GM18526 (cell line): ENCODE data around the gene DEPDC1.

ENCODE experiments used
- POLR2A ChIP-seq: IDR thresholded peaks from 3 replicates; pipeline ENCODE4 v1.6.1; 2011; ENCODE audit not compliant: insufficient read length; ENCODE audit errors: extremely low read depth

Gene DEPDC1

GRCh38 chr1:68485431-68486022 lies 11.4 kb downstream of the DEPDC1 start:
- no peak for TF ChIP-seq POLR2A

GRCh38 chr1:68484618-68485017 lies 12.3 kb downstream of the DEPDC1 start:
- TF ChIP-seq POLR2A = no peak

GRCh38 chr1:68481041-68481440 lies 15.8 kb downstream of the DEPDC1 start:
- no peak for TF ChIP-seq POLR2A

- no peak for TF ChIP-seq POLR2A
These were observed 17.4 kb downstream of the DEPDC1 start for GRCh38 chr1:68479501-68479900.

GRCh38 chr1:68478662-68479061 lies 18.2 kb downstream of the DEPDC1 start:
- no peak for TF ChIP-seq POLR2A

GRCh38 chr1:68473060-68473459 lies 23.8 kb downstream of the DEPDC1 start:
- no peak for TF ChIP-seq POLR2A

DNA sequence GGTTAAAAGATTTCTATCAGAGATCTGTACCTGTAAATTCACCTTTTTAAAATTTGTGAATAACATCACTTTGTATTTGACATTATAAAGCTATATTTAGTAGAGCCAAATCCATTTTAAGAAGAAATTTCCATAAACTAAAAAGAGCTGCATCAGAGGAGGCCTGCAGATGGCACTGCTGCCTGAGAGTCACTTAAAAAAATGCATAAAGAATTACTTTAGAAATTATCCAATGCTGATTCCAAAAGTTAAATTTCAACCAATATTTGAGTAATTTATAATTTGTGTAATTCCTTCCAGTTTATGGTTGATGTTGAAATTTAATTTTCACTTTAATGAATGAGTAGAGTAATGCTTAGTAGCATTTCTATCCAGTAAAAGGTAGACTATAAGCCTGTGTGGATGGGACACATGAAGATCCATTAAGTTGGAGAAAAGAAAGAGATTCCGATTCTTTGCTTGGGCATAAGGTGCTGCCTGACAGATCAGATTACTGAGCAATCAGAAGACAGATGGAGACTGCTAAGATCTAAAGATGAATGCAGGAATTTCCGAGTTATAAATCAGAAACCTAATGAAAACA lies 26.4 kb downstream of the DEPDC1 start:
- no peak for TF ChIP-seq POLR2A

DNA sequence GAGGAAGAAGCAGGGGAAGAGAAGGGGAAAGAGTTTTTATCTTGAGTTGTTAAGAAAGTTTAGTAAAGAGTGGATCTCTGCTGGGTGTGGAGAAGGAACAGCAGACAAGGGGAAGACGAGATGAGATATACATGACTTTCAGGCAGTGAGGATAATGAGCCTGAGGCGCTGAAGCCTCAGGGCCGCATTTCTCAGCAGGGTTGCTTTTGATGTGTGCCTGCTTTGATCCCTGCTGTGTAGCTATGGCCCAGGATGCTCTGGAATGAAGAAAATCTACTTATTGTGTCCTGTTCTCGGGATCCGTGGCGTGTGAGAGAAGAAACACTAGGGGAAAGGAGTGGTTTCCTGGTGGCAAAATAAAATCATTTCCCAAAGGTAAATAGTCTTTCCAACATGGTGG lies 32.0 kb downstream of the DEPDC1 start:
- no peak for TF ChIP-seq POLR2A

DNA sequence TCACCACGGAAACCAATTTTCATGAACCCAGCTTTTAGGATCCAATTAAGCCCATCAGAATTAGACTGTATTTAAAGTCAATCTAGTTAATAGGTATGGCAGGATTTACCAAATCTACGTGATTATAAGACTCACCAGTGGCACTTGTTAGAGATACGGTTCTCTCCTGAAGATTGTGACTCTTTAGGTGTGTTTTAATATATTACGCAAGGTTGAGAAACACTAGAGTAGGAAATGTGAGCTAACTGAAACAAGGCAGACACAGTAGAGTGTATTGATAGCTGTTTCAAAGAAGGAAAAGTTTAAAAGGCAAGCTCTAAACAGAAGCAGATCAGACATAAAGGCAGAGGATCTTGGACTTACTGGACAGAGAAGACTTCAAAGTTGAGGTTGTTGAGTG lies 35.9 kb downstream of the DEPDC1 start:
- TF ChIP-seq POLR2A = no peak

GRCh38 chr1:68459796-68460195 lies 37.1 kb downstream of the DEPDC1 start:
- no peak for TF ChIP-seq POLR2A

DNA sequence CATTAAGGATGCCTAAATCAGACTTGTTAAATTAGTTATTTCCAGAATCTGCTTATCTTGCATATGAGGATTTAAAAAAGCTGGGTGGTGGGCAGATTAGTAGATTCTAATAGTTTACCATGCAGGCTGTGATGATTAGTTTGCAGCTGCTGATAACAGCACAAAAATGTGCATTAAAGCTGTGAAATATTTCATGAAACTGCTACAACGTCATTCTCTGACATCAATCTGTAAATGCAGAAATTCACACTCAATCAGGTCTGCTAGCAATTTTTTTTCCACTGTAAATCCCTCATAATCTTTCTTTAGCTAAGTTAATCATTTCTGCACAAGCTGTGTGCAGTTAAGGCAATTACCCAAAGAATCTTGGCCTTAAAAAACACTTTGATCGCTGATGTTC lies 37.8 kb downstream of the DEPDC1 start:
- no peak for TF ChIP-seq POLR2A

GRCh38 chr1:68456202-68456601 lies 40.7 kb downstream of the DEPDC1 start:
- no peak for TF ChIP-seq POLR2A

GRCh38 chr1:68454534-68454933 lies 42.3 kb downstream of the DEPDC1 start:
- TF ChIP-seq POLR2A = no peak

DNA sequence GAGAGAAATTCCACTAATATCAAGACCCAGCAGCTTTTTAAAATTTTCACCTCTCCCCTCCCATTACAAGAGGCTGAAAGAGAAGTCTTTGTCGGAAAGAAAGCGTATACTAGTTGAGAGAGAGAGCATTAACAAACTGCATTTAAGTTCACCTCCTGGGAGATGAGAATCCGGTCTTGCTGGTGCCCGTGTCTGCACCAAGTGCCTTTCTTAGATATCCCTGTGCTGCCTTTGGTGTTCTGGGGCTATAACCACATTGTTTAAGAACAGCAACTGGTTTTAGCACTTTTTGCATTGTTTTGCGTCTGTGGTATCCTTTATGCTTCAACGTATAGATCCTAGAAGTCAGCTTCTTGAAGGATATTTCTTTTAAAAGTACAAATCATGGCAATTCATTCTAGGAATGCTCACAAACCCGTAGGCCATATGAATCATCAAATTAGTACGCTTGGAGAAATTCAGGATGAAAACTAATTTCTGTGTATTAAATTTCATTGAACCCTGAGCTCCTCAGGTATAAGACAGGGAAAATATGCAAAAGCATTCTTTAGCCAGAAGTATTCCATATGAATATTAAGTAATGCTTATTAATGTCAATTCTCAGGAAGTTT lies 43.7 kb downstream of the DEPDC1 start:
- TF ChIP-seq POLR2A = no peak

DNA sequence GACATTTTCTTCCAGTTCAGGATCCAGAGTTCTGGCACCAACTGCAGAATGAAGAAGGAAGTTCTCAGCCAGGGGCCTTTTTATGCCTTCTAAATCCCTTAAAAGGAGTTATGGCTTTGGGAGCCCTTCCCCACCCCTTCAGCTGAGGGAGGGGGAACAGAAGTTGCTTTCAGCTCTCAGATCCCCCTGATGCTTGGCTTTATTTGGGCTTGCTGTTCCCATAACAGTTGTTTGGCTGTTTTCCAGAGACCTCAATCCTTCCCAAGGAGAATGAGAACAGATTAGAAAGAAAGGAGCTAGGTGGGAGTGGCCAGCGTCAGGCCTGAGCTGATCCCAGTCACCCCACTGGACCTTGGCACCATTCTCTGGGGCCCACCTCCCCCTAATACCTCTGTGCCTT lies 47.0 kb downstream of the DEPDC1 start, which contains the start of gene RPE65:
Gene RPE65, minus strand, starts transcription at position 54 of the 400 bp plus-strand sequence. Its CDS starts 49 bp downstream, at position 5.
- no peak for TF ChIP-seq POLR2A

GRCh38 chr1:68448365-68448764 lies 48.5 kb downstream of the DEPDC1 start:
- TF ChIP-seq POLR2A = no peak

DNA sequence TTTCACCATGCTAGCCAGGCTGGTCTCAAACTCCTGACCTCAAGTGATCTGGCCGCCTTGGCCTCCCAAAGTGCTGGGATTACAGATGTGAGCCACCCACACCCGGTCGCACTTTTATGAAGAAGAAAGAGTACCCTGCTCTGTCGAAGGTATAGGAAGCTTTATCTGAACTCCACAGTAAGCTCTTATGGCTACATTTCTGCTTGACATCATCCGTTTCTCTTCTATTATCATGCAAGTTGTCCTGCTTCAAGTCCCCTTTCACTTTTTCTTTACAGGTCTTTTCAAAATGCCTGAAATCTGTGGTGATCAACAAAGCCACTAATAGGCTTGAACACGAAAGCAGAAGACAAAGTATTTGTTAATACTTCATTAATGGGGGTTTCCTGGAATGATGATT lies 51.2 kb downstream of the DEPDC1 start:
- TF ChIP-seq POLR2A = no peak
